ENCODE results near the gene OLIG2. TPM values are rescaled to one million over a fixed set of nuclear protein-coding genes. Genes with fewer than 3 reads are reported as not detected.

Gene OLIG2
- total RNA-seq, result not detected in 2 replicates
- polyA plus RNA-seq, result not detected in 2 replicates
- not detected in 2 replicates for polyA plus RNA-seq (2011; cell fraction: cytosol; rRNA removed)
- polyA plus RNA-seq (2011; cell fraction: nucleus; rRNA removed), result not detected in 2 replicates
- not detected in 2 replicates for polyA plus RNA-seq (2012)
- polyA minus RNA-seq, result not detected in 2 replicates
- not detected for polyA minus RNA-seq (2011; cell fraction: cytosol; rRNA and poly(A)+ RNA removed)
- not detected in 2 replicates for polyA minus RNA-seq (2011; cell fraction: nucleus; rRNA and poly(A)+ RNA removed)
- Bru-seq, nascent RNA, result not detected
- not detected for BruChase-seq, experiment 1, labeled RNA remaining after a 6-hour chase
- not detected for BruChase-seq, experiment 2, labeled RNA remaining after a 2-hour chase
- long read RNA-seq, result 0 reads

GRCh38 chr21:33025489-33026442 lies at the start of gene OLIG2:
OLIG2 (plus strand) TSS chr21:33025935; CDS start chr21:33026863, 928 bp downstream.
- no peaks in the 10 kb centered on the region for H3K9me3 ChIP-seq (replicated peaks; ENCODE audit: control insufficient read depth, insufficient read depth, low read length)
- no peaks in the 10 kb centered on the region for H3K9me1 ChIP-seq (replicated peaks; ENCODE audit: control insufficient read depth, extremely low read depth, insufficient read depth, low read length)
- no TSS peak for BruUV-seq (replicated peaks)
- H3K4me1 ChIP-seq (ENCODE audit: control insufficient read depth, extremely low read depth, insufficient read depth, low read length), result peaks cover 3% of the 10 kb centered on the region
- H3K4me2 ChIP-seq (ENCODE audit: insufficient read depth, low read length), result no peak within 1 kb of the TSS
- ChIA-PET CTCF (interaction anchor here (1.5 to 1.7 kb wide), 2 partner anchors 11 to 85 kb away, joined by 3 to 5 read pairs; no protein-coding TSS in a partner anchor), POLR2A (no interaction called here)
- H3K9ac ChIP-seq (replicated peaks; ENCODE audit: extremely low read depth, insufficient read depth, low read length), result no peak within 1 kb of the TSS
- H3K27ac ChIP-seq (ENCODE audit: insufficient read depth, low read depth, low read length), result no peak within 1 kb of the TSS
- H3K79me2 ChIP-seq (ENCODE audit: control insufficient read depth, insufficient read depth, low read length), result no peaks in the 10 kb centered on the region
- intact Hi-C loops (cut with micrococcal nuclease) (loop anchor here (10.0 kb wide), 1 partner anchor 49 kb away; the partner anchor contains the start of gene OLIG1), dilution Hi-C loops (cut with MboI; ENCODE audit: extremely low pct_ligation_motif_present, low sequenced_read_pairs) (no loop called here)
- H3K27me3 ChIP-seq (ENCODE audit: control insufficient read depth in 2 of 2, insufficient read depth in 2 of 2, low read length in 2 of 2), result peaks cover 93 to 100% of the 10 kb centered on the region in 2 experiments
- TF ChIP-seq FOS (IDR thresholded peaks at IDR 0.05; ENCODE audit: borderline replicate concordance, insufficient read depth, low read length), result no peak
- no peak for TF ChIP-seq POLR2A (IDR thresholded peaks at IDR 0.05; ENCODE audit: low read depth, low read length)
- peak; percentile 79 for TF ChIP-seq EZH2 (IDR thresholded peaks at IDR 0.05; ENCODE audit: borderline replicate concordance, low read depth, low read length, severe bottlenecking)
- no peak for TF ChIP-seq CTCF (IDR thresholded peaks at IDR 0.05; ENCODE audit: extremely low read depth in 1 of 2, insufficient read depth in 1 of 2, low read depth in 1 of 2, low read length in 2 of 2)
- TF ChIP-seq, protein P1, sequence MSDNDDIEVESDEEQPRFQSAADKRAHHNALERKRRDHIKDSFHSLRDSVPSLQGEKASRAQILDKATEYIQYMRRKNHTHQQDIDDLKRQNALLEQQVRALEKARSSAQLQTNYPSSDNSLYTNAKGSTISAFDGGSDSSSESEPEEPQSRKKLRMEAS (IDR thresholded peaks at IDR 0.05; ENCODE audit: insufficient read depth, insufficient read length), result no peak
- no peaks in the 10 kb centered on the region for H3K36me3 ChIP-seq (ENCODE audit: control insufficient read depth in 2 of 2, extremely low read depth in 1 of 2, insufficient read depth in 2 of 2, low read length in 2 of 2)
- DNase-seq (ENCODE audit: low read depth, low spot score) (peak; percentile 20), FAIRE-seq (no peak)
- no peak within 1 kb of the TSS for H3K4me3 ChIP-seq (replicated peaks in 1 of 3; ENCODE audit: insufficient read depth in 1 of 3, low read depth in 1 of 3, low read length in 3 of 3)
- H4K20me1 ChIP-seq (replicated peaks; ENCODE audit: control insufficient read depth, extremely low read depth, insufficient read depth, low read length), result no peaks in the 10 kb centered on the region
- no peak within 1 kb of the TSS for H2AFZ ChIP-seq (ENCODE audit: low read depth, low read length)

All from endothelial cell of umbilical vein (primary cell).